ENCODE measurements around the gene HDDC2. TPM values are rescaled to one million over a fixed set of nuclear protein-coding genes. Genes with fewer than 3 reads are reported as not detected.

The HDDC2 gene
- total and polyA plus RNA-seq, 2 of the 8 experiments (the other 6 are each of a cell fraction or from before 2014, with no cell fraction given): 89.3 to 129 TPM

DNA sequence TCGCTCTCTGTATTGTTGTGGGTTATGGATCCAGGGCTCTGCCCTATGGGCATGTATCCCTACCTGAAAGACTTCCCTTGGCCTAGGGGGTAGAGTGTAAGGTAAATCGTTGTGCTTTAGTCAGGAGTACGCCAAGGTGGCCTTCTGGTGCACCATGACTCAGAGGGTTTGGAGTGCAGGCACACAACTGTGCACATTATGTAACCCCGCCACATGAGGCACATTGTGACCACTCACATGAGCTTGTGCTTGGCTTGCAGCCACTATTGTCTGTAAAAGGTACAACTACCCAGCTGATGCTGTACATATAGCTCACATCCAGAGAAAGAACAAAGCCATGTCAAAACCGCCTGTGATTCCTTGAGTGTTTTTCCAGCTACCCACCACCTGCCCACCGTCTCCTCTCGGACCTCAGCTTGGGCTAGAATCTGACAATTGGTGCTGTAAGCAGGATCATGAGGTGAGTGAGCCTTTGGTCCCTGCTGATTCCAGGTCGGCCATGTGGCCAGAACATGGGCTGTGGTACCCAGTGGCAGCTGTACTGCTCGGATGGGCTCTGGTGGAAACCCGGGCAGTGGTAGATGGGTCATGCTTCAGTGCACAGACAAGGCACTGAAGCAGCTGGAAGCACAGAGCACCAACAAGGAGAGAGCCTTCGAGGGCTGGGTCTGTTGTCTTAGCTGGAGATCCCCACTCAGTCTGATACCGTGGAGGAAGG is 33.8 kb downstream of the HDDC2 start (continued):
- no peak for TF ChIP-seq SUZ12 (IDR thresholded peaks at IDR 0.05; ENCODE audit: low read length)
- no peak for TF ChIP-seq RNF2 (IDR thresholded peaks at IDR 0.05; ENCODE audit: borderline replicate concordance, low read depth, low read length, missing control alignments, poor library complexity, severe bottlenecking)
- TF ChIP-seq, protein P1, sequence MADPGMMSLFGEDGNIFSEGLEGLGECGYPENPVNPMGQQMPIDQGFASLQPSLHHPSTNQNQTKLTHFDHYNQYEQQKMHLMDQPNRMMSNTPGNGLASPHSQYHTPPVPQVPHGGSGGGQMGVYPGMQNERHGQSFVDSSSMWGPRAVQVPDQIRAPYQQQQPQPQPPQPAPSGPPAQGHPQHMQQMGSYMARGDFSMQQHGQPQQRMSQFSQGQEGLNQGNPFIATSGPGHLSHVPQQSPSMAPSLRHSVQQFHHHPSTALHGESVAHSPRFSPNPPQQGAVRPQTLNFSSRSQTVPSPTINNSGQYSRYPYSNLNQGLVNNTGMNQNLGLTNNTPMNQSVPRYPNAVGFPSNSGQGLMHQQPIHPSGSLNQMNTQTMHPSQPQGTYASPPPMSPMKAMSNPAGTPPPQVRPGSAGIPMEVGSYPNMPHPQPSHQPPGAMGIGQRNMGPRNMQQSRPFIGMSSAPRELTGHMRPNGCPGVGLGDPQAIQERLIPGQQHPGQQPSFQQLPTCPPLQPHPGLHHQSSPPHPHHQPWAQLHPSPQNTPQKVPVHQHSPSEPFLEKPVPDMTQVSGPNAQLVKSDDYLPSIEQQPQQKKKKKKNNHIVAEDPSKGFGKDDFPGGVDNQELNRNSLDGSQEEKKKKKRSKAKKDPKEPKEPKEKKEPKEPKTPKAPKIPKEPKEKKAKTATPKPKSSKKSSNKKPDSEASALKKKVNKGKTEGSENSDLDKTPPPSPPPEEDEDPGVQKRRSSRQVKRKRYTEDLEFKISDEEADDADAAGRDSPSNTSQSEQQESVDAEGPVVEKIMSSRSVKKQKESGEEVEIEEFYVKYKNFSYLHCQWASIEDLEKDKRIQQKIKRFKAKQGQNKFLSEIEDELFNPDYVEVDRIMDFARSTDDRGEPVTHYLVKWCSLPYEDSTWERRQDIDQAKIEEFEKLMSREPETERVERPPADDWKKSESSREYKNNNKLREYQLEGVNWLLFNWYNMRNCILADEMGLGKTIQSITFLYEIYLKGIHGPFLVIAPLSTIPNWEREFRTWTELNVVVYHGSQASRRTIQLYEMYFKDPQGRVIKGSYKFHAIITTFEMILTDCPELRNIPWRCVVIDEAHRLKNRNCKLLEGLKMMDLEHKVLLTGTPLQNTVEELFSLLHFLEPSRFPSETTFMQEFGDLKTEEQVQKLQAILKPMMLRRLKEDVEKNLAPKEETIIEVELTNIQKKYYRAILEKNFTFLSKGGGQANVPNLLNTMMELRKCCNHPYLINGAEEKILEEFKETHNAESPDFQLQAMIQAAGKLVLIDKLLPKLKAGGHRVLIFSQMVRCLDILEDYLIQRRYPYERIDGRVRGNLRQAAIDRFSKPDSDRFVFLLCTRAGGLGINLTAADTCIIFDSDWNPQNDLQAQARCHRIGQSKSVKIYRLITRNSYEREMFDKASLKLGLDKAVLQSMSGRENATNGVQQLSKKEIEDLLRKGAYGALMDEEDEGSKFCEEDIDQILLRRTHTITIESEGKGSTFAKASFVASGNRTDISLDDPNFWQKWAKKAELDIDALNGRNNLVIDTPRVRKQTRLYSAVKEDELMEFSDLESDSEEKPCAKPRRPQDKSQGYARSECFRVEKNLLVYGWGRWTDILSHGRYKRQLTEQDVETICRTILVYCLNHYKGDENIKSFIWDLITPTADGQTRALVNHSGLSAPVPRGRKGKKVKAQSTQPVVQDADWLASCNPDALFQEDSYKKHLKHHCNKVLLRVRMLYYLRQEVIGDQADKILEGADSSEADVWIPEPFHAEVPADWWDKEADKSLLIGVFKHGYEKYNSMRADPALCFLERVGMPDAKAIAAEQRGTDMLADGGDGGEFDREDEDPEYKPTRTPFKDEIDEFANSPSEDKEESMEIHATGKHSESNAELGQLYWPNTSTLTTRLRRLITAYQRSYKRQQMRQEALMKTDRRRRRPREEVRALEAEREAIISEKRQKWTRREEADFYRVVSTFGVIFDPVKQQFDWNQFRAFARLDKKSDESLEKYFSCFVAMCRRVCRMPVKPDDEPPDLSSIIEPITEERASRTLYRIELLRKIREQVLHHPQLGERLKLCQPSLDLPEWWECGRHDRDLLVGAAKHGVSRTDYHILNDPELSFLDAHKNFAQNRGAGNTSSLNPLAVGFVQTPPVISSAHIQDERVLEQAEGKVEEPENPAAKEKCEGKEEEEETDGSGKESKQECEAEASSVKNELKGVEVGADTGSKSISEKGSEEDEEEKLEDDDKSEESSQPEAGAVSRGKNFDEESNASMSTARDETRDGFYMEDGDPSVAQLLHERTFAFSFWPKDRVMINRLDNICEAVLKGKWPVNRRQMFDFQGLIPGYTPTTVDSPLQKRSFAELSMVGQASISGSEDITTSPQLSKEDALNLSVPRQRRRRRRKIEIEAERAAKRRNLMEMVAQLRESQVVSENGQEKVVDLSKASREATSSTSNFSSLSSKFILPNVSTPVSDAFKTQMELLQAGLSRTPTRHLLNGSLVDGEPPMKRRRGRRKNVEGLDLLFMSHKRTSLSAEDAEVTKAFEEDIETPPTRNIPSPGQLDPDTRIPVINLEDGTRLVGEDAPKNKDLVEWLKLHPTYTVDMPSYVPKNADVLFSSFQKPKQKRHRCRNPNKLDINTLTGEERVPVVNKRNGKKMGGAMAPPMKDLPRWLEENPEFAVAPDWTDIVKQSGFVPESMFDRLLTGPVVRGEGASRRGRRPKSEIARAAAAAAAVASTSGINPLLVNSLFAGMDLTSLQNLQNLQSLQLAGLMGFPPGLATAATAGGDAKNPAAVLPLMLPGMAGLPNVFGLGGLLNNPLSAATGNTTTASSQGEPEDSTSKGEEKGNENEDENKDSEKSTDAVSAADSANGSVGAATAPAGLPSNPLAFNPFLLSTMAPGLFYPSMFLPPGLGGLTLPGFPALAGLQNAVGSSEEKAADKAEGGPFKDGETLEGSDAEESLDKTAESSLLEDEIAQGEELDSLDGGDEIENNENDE (IDR thresholded peaks at IDR 0.05; ENCODE audit: insufficient replicate concordance, low read length): no peak
- TF ChIP-seq, protein P2, sequence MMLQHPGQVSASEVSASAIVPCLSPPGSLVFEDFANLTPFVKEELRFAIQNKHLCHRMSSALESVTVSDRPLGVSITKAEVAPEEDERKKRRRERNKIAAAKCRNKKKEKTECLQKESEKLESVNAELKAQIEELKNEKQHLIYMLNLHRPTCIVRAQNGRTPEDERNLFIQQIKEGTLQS (IDR thresholded peaks at IDR 0.05; ENCODE audit: insufficient read depth, low read depth, low read length): no peak
- TF ChIP-seq SRF (IDR thresholded peaks at IDR 0.05; ENCODE audit: low read depth, low read length): no peak
- TF ChIP-seq CREB1 (IDR thresholded peaks at IDR 0.05): no peak
- TF ChIP-seq GABPA (IDR thresholded peaks at IDR 0.05; ENCODE audit: borderline replicate concordance, insufficient read depth, low read length): no peak
- no peak for TF ChIP-seq SIN3A (conservative IDR thresholded peaks at IDR 0.05 in 1 of 2, IDR thresholded peaks at IDR 0.05 in 1 of 2; ENCODE audit: low read depth in 1 of 2, low read length in 2 of 2)
- no peak for TF ChIP-seq KDM5A (IDR thresholded peaks at IDR 0.05; ENCODE audit: low read length)

All from H1 (cell line).